Measurements from ENCODE around the gene ST6GALNAC4.

- TF ChIP-seq CTCF (IDR thresholded peaks at IDR 0.05) (no peak), MAX (IDR thresholded peaks at IDR 0.05; ENCODE audit: low read depth) (no peak), NFIC (IDR thresholded peaks at IDR 0.05; ENCODE audit: borderline replicate concordance) (no peak), EP300 (IDR thresholded peaks at IDR 0.05; ENCODE audit: borderline replicate concordance in 1 of 2, low read depth in 1 of 2, low read length in 1 of 2) (no peak), RAD21 (IDR thresholded peaks at IDR 0.05; ENCODE audit: low read length) (no peak), FOXJ3 (CRISPR knock-in tag; IDR thresholded peaks at IDR 0.05) (no peak), ZBTB33 (IDR thresholded peaks at IDR 0.05; ENCODE audit: borderline replicate concordance, low read depth) (no peak), MXI1 (IDR thresholded peaks at IDR 0.05; ENCODE audit: low read depth, low read length) (no peak)
These were observed 49.2 kb downstream of the ST6GALNAC4 start for GRCh38 chr9:127867356-127868277.
